GM19025 (cell line): Measurements from ENCODE around the gene PTH1R.
"Not testable (repeated sequence)": the region's sequence is repeated elsewhere in the genome, so short reads cannot be mapped to it uniquely, and the experiment has no call there.

Experiments used
- ATAC-seq: cut with Tn5 transposase; IDR thresholded peaks from one replicate; pipeline ENCODE4 v1.9.1; 2021; ENCODE audit warnings: mild to moderate bottlenecking, low read depth, moderate library complexity; ENCODE audit not compliant: unreplicated experiment

PTH1R gene

GRCh38 chr3:46908986-46909534, 31.5 kb downstream of the PTH1R start:
- no peak for ATAC-seq

GRCh38 chr3:46909535-46910161, 32.1 kb downstream of the PTH1R start:
- no peak for ATAC-seq

GRCh38 chr3:46910166-46910760, 32.7 kb downstream of the PTH1R start:
- no peak for ATAC-seq

GRCh38 chr3:46910914-46911313, 33.4 kb downstream of the PTH1R start:
- ATAC-seq: not testable (repeated sequence)

GRCh38 chr3:46912986-46913385, 35.5 kb downstream of the PTH1R start:
- no peak for ATAC-seq

- ATAC-seq: no peak
Measured at GRCh38 chr3:46913644-46914043, 36.1 kb downstream of the PTH1R start.

GRCh38 chr3:46914849-46915248, 37.3 kb downstream of the PTH1R start:
- ATAC-seq: no peak

- no peak for ATAC-seq
Measured at GRCh38 chr3:46915297-46915822, 37.8 kb downstream of the PTH1R start.

GRCh38 chr3:46916278-46916677, 38.8 kb downstream of the PTH1R start:
- ATAC-seq: no peak

- no peak for ATAC-seq
Measured at GRCh38 chr3:46916799-46917198, 39.3 kb downstream of the PTH1R start.

- ATAC-seq: no peak
Measured at GRCh38 chr3:46917257-46917656, 39.7 kb downstream of the PTH1R start.

GRCh38 chr3:46918202-46918601, 40.7 kb downstream of the PTH1R start:
- no peak for ATAC-seq

- no peak for ATAC-seq
Measured at GRCh38 chr3:46918634-46919033, 41.1 kb downstream of the PTH1R start.

- no peak for ATAC-seq
Measured at GRCh38 chr3:46921041-46921440, 43.5 kb downstream of the PTH1R start.

GRCh38 chr3:46921871-46922271, 44.4 kb downstream of the PTH1R start:
- ATAC-seq: no peak

GRCh38 chr3:46922426-46922825, 44.9 kb downstream of the PTH1R start:
- ATAC-seq: no peak

GRCh38 chr3:46922871-46923558, 45.5 kb downstream of the PTH1R start:
- ATAC-seq: no peak

GRCh38 chr3:46923559-46924350, 46.2 kb downstream of the PTH1R start:
- ATAC-seq: no peak

- no peak for ATAC-seq
Measured at GRCh38 chr3:46924921-46925584, 47.5 kb downstream of the PTH1R start.

GRCh38 chr3:46925585-46925934, 48.0 kb downstream of the PTH1R start:
- ATAC-seq: no peak
